Measurements from ENCODE around the gene SLC23A3.

DNA sequence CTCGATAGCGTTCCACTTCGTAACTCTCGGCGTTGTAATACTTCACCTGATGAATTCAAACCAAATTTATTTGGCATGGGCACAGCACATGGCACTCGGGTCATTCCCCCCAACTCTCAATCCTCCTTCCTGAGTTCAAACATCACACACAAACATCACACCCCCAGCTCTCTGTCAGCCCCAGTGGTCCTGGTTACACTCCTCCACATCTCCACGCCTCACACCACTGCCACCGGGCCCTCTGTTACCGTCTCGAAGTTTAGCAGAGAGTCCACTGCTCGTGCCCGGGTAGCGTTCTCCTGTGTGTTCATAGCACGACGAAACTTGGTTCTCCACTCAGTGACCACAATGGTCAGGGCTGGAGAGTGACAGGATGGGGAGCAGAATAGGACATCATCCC, 44.3 kb upstream of the SLC23A3 start:
- TF ChIP-seq, protein P1, sequence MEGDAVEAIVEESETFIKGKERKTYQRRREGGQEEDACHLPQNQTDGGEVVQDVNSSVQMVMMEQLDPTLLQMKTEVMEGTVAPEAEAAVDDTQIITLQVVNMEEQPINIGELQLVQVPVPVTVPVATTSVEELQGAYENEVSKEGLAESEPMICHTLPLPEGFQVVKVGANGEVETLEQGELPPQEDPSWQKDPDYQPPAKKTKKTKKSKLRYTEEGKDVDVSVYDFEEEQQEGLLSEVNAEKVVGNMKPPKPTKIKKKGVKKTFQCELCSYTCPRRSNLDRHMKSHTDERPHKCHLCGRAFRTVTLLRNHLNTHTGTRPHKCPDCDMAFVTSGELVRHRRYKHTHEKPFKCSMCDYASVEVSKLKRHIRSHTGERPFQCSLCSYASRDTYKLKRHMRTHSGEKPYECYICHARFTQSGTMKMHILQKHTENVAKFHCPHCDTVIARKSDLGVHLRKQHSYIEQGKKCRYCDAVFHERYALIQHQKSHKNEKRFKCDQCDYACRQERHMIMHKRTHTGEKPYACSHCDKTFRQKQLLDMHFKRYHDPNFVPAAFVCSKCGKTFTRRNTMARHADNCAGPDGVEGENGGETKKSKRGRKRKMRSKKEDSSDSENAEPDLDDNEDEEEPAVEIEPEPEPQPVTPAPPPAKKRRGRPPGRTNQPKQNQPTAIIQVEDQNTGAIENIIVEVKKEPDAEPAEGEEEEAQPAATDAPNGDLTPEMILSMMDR (IDR thresholded peaks at IDR 0.05) = no peak
- no peak for TF ChIP-seq POLR2A (IDR thresholded peaks at IDR 0.05)
